Stimulated activated CD4-positive, alpha-beta T cell treated with anti-CD3 and anti-CD28 coated beads, Interleukin-4, amount 100 ng/mL, for 1 hour (primary cell): ENCODE data around the gene BPIFB2.

Source experiments
- DNase-seq: peaks from one replicate; pipeline ENCODE4 v3.0.0-alpha.2; 2020

Gene BPIFB2

DNA sequence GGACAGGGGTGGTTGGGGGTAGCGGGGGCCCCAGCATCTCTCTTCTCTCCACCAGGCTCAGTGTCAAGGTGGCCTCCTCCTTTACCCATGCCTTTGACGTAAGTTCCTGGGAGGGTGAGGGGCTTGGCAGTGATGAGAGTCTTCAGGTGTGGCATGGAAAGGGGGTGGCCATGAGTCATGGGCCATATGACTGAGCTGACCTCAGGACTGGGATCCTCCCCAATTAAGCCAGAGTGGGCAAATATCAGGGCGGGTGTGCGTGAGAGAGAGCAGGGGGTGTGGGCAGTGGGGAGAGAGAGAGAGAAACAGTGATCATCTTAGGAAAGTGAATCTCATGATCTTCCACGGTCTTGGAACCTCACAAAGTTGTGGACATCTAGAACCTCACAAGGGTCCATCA lies 63.7 kb downstream of the BPIFB2 start:
- no peak for DNase-seq

DNA sequence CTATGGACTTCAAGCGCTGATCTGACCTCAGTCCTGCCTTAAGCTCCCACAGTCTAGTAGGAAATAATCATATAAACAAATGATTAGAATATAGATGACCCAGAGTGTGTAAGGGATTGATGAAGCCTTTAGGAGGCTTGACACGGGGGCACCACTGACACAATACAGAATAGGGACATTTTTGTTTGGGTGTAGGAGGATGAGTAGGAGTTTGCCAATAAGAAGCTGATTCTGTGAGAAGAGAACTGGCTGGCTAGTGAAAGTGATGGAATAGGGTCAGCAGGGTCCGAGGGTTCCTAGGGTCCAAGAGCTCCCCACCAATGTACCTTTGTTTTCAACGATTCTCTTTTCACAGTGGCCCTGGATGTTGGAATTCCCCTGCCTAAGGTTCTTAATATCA lies 64.9 kb downstream of the BPIFB2 start:
- no peak for DNase-seq

- DNase-seq: no peak
Measured at GRCh38 chr20:33072813-33073212, 65.3 kb downstream of the BPIFB2 start.
